DMS79 (cell line): ENCODE measurements around the gene NOC2L.

Experiments
- DNase-seq: peaks from one replicate; lab custom pipeline; 2025; lab: John Stamatoyannopoulos, UW

Gene NOC2L

GRCh38 chr1:929712-930632, 29.1 kb downstream of the NOC2L start:
- no peak for DNase-seq

- no peak for DNase-seq
Measured at GRCh38 chr1:928825-929661, 30.0 kb downstream of the NOC2L start.

GRCh38 chr1:927748-928147, 31.3 kb downstream of the NOC2L start:
- DNase-seq = no peak

- no peak for DNase-seq
Measured at GRCh38 chr1:927234-927633, 31.8 kb downstream of the NOC2L start.

GRCh38 chr1:925561-926421, 33.3 kb downstream of the NOC2L start:
- DNase-seq = no peak

GRCh38 chr1:924656-925560, 34.1 kb downstream of the NOC2L start:
- no peak for DNase-seq

GRCh38 chr1:923991-924655, 34.9 kb downstream of the NOC2L start:
- no peak for DNase-seq

GRCh38 chr1:923131-923990, 35.7 kb downstream of the NOC2L start, which contains the start of gene SAMD11:
TSS of gene SAMD11 (plus strand) at chr1:923923. CDS start at chr1:924432, 509 bp downstream.
- peak; percentile 48 for DNase-seq

GRCh38 chr1:921011-921837, 37.8 kb downstream of the NOC2L start:
- DNase-seq = peak; percentile 63

- no peak for DNase-seq
Measured at GRCh38 chr1:920521-920920, 38.5 kb downstream of the NOC2L start.

GRCh38 chr1:920010-920409, 39.0 kb downstream of the NOC2L start:
- no peak for DNase-seq

GRCh38 chr1:919271-919872, 39.7 kb downstream of the NOC2L start:
- DNase-seq = no peak

- DNase-seq = no peak
Measured at GRCh38 chr1:918843-919242, 40.2 kb downstream of the NOC2L start.

- DNase-seq = no peak
Measured at GRCh38 chr1:918353-918752, 40.7 kb downstream of the NOC2L start.

- DNase-seq = no peak
Measured at GRCh38 chr1:917466-918091, 41.5 kb downstream of the NOC2L start.

GRCh38 chr1:917076-917459, 42.0 kb downstream of the NOC2L start:
- DNase-seq = no peak
